ENCODE results near the gene TAS1R3. TPM values are rescaled to one million over a fixed set of nuclear protein-coding genes. Genes with fewer than 3 reads are reported as not detected.

TAS1R3 gene
- total RNA-seq, 3 donors from 2014 or later: 0.57 to 1.1 (median 0.96) TPM

- Histone ChIP-seq H3K9me3 (no peaks in the 10 kb centered on the region), H3K36me3 (ENCODE audit: low read depth) (no peaks in the 10 kb centered on the region), H3K4me1 (ENCODE audit: low read depth) (peaks cover 12% of the 10 kb centered on the region), H3K4me3 (no peak overlapping the region)
- intact Hi-C loops (cut with DNase I, micrococcal nuclease): no loop called here
- ATAC-seq (no peak), DNase-seq (no peak)
- no peak for TF ChIP-seq CTCF (IDR thresholded peaks at IDR 0.05)
Measured at GRCh38 chr1:1341549-1342021, 10.5 kb downstream of the TAS1R3 start.

DNA sequence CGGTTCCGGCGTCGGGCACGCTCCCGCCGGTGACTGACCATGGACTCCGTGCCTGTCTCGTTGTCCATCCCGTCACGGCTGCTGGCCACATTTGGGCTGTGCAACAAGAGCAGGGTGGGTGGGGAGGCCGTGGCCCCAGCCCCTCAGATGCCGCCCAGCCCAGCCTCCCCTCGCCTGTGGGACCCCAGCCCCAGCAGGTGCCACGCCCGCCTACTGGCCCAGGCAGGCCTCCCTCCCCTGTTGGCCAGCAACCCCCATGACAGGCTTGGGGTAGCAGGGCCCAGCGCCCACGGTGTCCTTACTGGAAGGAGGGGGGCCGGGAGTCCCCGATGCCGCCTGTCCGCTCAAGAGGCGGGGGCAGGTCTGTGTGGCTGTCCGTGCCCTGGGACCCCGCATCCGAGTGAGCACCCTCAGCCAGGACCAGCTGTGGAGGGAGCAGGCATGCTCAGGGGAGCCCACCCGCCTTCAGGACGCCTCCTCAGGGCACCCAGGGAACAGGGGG, 11.0 kb downstream of the TAS1R3 start:
- H3K4me1 ChIP-seq (ENCODE audit: low read depth): peaks cover 17% of the 10 kb centered on the region

DNA sequence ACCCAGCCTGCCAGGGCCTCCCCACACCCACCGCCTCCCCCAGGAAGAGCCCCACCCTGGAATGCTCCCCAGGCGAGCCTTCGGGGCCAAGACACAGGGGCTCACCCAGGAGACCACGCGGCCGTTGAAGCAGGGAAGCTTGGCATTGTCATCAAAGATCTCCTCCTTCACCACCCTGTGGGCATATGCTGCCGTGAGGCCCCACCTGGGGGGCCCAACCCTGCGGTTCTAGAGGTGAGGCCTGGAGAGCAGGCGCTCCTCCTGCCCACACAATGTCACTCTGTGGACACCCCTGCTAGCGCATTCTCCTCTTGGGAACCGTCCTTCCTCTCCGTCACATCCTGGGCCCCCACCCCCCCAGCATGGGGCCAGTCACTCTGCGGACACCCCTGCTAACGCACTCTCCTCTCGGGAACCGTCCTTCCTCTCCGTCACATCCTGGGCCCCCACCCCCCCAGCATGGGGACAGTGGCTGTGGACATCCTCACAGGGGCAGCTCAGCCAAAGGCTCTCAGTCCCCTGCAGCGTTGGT, 11.6 kb downstream of the TAS1R3 start:
- DNase-seq (no peak), ATAC-seq (no peak)
- Histone ChIP-seq H3K9me3 (no peaks in the 10 kb centered on the region), H3K4me1 (ENCODE audit: low read depth) (peaks cover 23% of the 10 kb centered on the region), H3K4me3 (no peak overlapping the region), H3K36me3 (ENCODE audit: low read depth) (no peaks in the 10 kb centered on the region)
- intact Hi-C loops (cut with DNase I, micrococcal nuclease): no loop called here
- no peak for TF ChIP-seq CTCF (IDR thresholded peaks at IDR 0.05)

More for the DNA sequence above, 11.0 kb downstream of the TAS1R3 start:
- no peak for DNase-seq
- H3K9me3 ChIP-seq: no peaks in the 10 kb centered on the region
- ATAC-seq: no peak
- TF ChIP-seq CTCF (IDR thresholded peaks at IDR 0.05): no peak
- no peaks in the 10 kb centered on the region for H3K36me3 ChIP-seq (ENCODE audit: low read depth)
- H3K4me3 ChIP-seq: no peak overlapping the region
- intact Hi-C loops (cut with DNase I, micrococcal nuclease): no loop called here

GRCh38 chr1:1343811-1344421, 12.8 kb downstream of the TAS1R3 start:
- H3K4me1 ChIP-seq (ENCODE audit: low read depth): peaks cover 29% of the 10 kb centered on the region
- no peaks in the 10 kb centered on the region for H3K9me3 ChIP-seq
- DNase-seq (no peak), ATAC-seq (no peak)
- intact Hi-C loops (cut with DNase I, micrococcal nuclease): no loop called here
- TF ChIP-seq CTCF (IDR thresholded peaks at IDR 0.05): no peak
- H3K4me3 ChIP-seq: no peak overlapping the region
- no peaks in the 10 kb centered on the region for H3K36me3 ChIP-seq (ENCODE audit: low read depth)

- no peak for DNase-seq
- Histone ChIP-seq H3K36me3 (ENCODE audit: low read depth) (no peaks in the 10 kb centered on the region), H3K9me3 (no peaks in the 10 kb centered on the region), H3K4me3 (no peak overlapping the region), H3K4me1 (ENCODE audit: low read depth) (peaks cover 29% of the 10 kb centered on the region)
- no peak for TF ChIP-seq CTCF (IDR thresholded peaks at IDR 0.05)
- peak; percentile 57 for ATAC-seq
- intact Hi-C loops (cut with DNase I, micrococcal nuclease): no loop called here
Measured at GRCh38 chr1:1344655-1345361, 13.7 kb downstream of the TAS1R3 start.

Measured in mucosa of descending colon (tissue), 3 donors.